GM18951 (cell line): ENCODE measurements around the gene RTN4.
"Not testable (repeated sequence)": the region's sequence is repeated elsewhere in the genome, so short reads cannot be mapped to it uniquely, and the experiment has no call there.

Experiments
- POLR2A ChIP-seq: IDR thresholded peaks from 4 replicates; pipeline ENCODE4 v1.6.1; 2011; ENCODE audit warnings: mild to moderate bottlenecking; ENCODE audit not compliant: insufficient read length, insufficient read depth; ENCODE audit errors: extremely low read depth
- in situ Hi-C: fragments of 300-500 bp; cut with MboI; formaldehyde crosslinking; loops from one replicate; pipeline ENCODE4 v1.12.0; 2022; ENCODE audit warnings: low sequenced_read_pairs, mixed read lengths, inconsistent platforms; ENCODE audit not compliant: unreplicated experiment

The RTN4 gene

DNA sequence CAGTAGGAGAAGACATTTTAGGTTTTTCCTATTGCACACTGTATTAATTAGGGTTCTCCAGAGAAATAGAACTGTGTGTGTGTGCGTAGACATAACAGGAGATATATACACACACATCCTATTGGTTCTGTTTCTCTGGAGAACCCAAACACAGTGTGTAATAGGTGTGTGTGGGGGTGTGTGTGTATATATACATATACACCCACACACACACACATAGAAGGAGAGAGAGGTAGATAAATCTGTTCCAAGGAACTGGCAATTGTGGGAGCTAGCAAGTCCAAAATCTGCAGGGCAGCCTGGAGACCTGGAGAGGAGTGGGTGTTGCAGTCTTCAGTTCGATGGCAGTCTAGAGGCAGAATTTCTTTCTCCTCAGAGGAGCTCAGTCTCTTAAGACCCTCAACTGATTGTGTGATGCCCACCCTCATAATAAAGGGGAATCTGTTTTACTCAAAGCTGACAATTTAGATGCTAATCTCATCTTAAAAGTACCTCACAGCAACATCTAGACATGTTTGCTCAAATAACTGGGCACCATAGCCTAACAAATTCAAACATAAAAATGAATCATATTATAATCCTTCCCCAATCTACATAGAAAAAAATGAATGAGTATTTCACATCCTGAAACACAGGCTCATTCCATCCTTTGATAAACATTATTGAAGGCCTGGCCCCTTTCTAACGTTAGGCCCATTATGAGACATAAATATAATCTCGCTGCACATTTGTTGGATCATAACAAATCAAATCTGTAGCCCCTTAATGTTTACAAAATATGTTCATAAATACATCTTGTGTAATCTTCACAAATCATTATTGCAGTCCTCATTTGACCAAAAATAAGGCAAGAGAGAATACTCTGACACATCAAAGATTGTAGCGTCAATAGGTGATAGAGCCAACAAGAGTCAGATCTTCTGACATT is 35.1 kb upstream of the RTN4 start:
- no peak for TF ChIP-seq POLR2A
- in situ Hi-C loops = no loop called here

DNA sequence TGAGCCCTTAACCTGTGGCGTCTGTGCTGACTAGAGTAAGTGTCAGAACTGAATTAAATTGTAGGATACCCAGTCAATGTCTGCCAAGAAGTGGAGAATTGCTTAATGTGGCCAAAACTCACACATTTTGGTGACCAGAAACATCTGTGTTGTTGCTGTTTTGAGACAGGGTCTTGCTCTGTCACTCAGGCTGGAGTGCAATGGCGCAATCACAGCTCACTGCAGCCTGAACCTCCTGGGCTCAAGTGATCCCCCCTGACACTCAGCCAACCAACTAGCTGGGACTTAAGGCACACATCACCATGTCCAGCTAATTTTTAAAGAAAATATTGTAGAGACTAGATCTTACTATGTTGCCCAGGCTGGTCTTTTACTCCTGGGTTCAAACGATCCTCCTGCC is 34.4 kb upstream of the RTN4 start:
- no peak for TF ChIP-seq POLR2A
- in situ Hi-C loops = no loop called here

DNA sequence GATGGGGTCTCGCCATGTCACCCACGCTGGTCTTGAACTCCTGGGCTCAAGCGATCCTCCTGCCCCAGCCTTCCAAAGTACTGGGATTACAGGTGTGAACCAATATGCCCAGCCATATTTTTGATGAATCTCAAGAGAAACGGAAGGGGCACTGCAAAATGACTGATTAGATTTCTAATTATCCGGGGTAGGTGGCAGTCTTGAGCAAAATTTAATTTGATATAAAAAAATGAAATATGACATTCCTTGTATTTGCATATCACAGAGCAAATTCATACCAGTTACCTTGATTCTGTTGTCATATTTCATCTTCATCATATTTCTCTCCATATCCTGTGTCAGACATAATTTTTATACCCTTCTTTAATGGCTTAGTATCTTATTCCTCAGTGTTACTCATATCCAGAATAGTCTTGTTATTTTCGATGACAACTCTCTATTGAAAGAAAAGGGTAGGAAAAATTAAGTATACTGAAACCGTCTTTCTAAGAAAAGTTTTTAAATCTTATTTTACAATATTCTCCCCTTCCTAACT is 30.0 kb upstream of the RTN4 start:
- in situ Hi-C loops = no loop called here
- TF ChIP-seq POLR2A = no peak

DNA sequence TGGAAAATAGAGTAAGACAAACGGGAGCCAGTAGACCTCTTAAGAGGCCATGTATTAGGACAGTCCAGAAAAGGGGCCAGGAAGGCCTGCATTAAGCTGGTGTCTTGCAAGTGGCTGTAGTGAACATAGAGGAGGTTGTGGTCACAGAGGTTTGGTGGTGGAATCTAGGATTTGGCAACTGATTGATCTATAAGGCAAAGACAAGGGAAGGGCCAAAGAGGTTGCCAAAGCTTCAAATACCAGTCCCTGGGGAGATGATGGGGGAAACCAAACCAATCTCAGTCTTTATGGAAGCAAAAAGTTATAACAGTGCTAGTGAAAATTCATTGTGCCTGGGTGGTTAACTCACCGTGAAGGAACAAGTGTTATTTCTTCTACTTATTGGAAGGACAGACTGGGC is 28.7 kb upstream of the RTN4 start:
- TF ChIP-seq POLR2A = no peak
- in situ Hi-C loops = no loop called here

DNA sequence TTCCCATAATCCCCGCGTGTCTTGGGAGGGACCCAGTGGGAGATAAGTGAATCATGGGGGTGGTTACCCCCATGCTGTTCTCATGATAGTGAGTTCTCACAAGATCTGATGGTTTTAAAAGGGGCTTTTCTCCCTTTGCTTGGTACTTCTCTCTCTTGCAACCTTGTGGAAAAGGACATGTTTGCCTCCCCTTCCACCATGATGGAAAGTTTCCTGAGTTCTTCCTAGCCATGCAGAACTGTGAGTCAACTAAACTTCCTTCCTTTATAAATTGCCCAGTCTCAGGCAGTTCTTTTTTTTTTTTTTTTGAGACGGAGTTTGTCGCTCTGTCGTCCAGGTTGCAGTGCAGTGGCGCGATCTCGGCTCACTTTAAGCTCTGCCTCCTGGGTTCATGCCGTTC is 26.5 kb upstream of the RTN4 start:
- in situ Hi-C loops = no loop called here
- TF ChIP-seq POLR2A = no peak

DNA sequence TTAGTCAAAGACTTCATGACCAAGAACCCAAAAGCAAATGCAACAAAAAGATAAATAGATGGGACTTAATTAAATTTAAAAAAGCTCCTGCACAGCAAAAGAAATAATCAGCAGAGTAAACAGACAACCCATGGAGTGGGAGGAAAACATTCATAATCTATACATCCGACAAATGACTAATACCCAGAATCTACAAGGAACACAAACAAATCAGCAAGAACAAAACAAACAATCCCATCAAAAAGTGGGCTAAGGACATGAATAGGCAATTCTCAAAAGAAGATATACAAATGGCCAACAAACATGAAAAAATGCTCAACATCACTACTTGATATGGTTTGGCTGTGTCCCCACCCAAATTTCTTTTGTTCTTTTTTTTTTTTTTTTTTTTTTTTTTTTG is 25.8 kb upstream of the RTN4 start:
- in situ Hi-C loops = not testable (repeated sequence)

DNA sequence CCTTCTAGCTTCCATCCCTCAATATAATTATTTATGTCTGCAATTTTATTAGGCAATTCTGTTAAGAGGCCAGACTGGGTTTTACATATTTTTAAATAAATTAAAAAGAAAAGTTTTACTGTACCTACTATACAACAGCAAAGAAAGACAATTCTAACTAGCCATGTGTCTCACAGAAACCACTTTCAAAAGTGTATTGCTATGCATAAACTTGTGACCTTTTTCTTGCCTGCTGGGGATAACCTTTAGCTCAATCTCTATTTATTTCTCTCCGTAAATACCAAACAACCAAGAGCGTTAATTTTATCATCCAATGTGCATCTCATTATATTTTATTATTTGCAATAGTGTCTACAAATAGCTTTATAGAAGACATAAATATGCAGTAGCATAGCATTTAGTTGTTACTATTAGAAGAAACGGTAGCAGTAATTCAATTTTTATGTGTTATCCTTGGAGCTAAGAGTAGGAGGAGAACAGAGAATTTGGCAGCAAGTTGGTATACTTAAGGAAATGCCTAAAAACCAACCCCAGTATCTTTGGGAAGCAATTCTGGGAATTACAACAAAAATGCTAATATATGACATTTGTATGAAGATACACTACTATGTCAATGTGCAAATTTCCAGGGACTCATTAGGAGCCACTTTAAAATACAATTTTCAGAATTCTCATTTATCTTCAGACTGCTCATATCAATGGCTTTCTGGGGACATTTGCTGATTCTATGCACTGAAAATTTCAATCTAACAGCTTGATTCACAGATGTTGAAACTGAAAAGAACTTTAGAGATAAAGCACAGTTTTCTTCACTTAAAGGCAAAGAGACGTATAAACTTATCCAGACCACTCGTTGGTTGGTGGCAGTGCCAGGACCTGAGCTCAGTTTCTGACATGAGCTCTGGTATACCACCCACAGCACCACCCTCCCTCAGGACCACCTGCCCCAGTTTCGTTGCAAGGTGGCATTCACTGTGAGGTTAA is 23.0 kb upstream of the RTN4 start:
- in situ Hi-C loops = no loop called here
- no peak for TF ChIP-seq POLR2A

DNA sequence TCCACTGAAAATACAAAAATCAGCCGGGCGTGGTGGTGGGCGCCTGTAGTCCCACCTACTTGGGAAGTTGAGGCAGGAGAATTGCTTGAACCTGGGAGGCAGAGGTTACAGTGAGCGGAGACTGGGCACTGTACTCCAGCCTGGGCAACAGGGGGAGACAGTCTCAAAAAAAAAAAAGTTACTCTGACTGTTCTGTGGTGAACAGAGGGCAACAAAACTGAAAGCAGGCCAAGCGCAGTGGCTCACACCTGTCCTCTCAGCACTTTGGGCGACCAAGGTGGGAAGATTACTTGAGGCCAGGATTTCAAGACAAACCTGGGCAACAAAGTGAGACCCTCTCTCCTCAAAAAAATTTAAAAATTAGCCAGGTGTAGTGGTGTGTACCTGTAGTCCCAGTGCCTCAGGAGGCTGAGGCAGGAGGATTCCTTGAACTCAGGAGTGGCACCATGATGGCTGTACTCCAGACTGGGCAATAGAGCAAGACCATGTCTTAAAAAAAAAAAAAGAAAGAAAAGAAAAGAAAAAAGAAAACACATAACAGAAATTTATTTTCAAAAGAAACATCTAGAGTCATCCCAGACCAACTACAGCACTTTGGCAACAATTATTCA is 13.6 kb upstream of the RTN4 start:
- in situ Hi-C loops = no loop called here
- no peak for TF ChIP-seq POLR2A

DNA sequence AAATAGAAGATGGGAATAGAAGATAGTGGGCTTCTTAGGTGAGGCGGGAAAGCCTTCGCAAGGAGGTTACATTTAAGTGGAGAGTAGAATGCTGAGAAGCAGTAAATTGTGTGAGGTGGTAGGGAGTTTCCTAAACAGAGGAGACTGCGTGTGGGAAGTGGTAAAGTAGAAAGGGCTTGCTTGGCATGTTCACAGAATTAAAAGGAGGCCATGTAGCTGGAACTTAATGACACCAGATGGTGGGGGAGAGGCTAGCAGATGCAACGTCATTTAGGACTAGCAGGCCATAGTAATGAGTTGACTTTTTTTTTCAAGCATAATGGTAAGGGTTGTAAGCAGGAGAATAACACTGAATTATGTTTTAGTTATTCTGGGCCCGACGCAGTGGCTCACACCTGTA is 13.0 kb upstream of the RTN4 start:
- in situ Hi-C loops = no loop called here
- TF ChIP-seq POLR2A = no peak

DNA sequence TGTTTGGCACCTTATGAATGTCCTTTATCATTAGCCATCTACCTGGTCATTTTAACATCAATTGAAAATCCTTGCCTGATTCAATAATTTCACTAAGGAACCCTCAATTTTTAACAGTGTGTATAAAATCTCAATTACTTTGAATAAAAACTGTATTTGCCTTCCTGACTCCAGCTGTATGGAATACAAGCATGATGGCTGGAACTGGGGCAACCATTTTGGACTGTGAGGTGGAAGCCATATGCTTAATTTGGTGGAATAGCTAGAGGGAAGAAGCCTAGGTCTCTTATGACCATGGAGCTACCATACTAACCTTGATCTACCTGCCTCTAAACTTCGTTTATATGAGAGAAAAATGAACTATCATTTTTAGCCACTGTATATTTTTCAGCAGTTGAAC is 12.5 kb upstream of the RTN4 start:
- in situ Hi-C loops = no loop called here
- TF ChIP-seq POLR2A = no peak

DNA sequence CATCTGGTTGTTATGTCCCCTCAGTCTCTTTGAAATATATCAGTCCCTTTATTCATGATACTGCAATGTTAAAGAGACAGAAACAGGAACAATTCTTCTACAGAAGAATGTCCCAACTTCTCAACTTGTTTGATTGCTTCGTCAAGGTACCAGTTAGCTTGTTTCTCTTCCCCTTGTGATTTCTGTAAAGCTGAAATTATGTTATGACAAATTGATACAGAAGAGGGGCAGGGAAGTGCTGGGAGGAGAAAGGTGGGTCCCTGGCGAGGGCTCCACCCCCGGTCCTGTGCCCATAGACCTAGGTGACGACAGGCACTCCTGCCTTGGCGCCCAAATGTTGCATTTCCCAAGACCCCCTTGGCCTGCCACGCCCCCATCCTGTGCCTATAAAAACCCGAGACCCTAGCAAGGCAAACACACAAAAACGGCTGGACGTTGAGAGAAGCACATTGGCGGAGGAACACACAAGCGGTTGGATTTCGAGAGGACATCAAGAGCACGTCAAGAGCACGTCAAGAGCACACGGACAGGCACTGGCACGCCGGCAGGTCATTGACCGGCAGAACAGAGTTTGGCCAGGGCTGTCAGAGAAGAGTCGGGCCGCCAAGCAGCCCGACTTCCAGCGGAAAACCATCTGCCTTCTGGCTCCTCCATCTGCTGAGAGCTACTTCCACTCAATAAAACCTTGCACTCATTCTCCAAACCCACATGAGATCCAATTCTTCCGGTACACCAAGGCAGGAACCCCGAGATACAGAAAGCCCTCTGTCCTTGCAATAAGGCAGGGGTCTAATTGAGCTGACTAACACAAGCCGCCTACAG is 11.5 kb upstream of the RTN4 start:
- no peak for TF ChIP-seq POLR2A
- in situ Hi-C loops = no loop called here

DNA sequence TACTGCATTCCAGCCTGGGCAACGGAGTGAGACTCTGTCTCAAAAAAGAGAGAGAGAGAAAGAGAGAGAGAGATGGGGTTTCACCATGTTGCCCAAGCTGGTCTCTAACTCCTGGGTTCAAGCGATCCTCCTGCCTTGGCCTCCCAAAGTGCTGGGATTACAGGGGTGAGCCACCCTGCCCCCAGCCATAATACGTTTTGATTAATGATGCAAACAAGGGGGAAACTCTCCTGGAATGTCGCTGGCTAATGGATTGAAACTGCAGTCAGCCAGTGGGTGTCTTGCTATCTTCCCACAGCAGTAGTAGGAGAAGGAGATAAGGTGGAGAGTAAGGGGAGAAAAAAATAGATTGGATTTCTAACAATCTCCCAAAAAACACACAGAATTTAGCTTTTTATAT is 9.5 kb upstream of the RTN4 start:
- TF ChIP-seq POLR2A = no peak
- in situ Hi-C loops = loop anchor here (10.0 kb wide), 1 partner anchor 105 kb away; no protein-coding TSS in a partner anchor
